Naive thymus-derived CD8-positive, alpha-beta T cell (primary cell): ENCODE results near the gene AGAP1. TPM values are rescaled to one million over a fixed set of nuclear protein-coding genes. Genes with fewer than 3 reads are reported as not detected.

Experiments used
- ATAC-seq, 2 donors: fragments of 150-1000 bp; cut with Tn5 transposase in 1 of 2; sonication (Bioruptor Pico), chemical (Tn5 transposase) in 1 of 2; 1 replicate in 1 of 2; 2 replicates in 1 of 2; pipeline ENCODE4 v1.10.0; 2021; ENCODE audit warnings: mild to moderate bottlenecking in 2 of 2, moderate library complexity in 2 of 2
- POLR2A ChIA-PET: fragments of 350-600 bp; sonication (Branson Sonifier 250); formaldehyde crosslinking; loops from one replicate; lab custom pipeline; 2021; ENCODE audit warnings: antibody characterized with exemption; lab: Charles Lee
- DNase-seq, 10 donors: peaks; one replicate each; pipeline versions ENCODE4 v3.0.0 to v3.0.0-alpha.2; 2020 to 2022
- H3K27ac Mint-ChIP-seq, 10 donors: one replicate each; pipeline ENCODE4 v1.8.0; 2020 to 2022; ENCODE audit warnings: mild to moderate bottlenecking in 10 of 10, mixed read lengths in 10 of 10, moderate library complexity in 4 of 10, inconsistent platforms in 1 of 10
- H3K27me3 Mint-ChIP-seq, 5 donors: one replicate each; pipeline ENCODE4 v1.8.0; 2021 to 2022; ENCODE audit warnings: mixed read lengths in 5 of 5
- H3K36me3 Mint-ChIP-seq, 3 donors: one replicate each; pipeline ENCODE4 v1.8.0; 2020 to 2022; ENCODE audit warnings: mixed read lengths in 3 of 3, mild to moderate bottlenecking in 2 of 3, inconsistent platforms in 1 of 3
- H3K4me1 Mint-ChIP-seq, 4 donors: one replicate each; pipeline ENCODE4 v1.8.0; 2021 to 2022; ENCODE audit warnings: mixed read lengths in 4 of 4
- H3K4me3 Mint-ChIP-seq, 10 donors: one replicate each; pipeline ENCODE4 v1.8.0; 2020 to 2022; ENCODE audit warnings: mild to moderate bottlenecking in 10 of 10, mixed read lengths in 10 of 10, moderate library complexity in 6 of 10, inconsistent platforms in 1 of 10
- H3K9me3 Mint-ChIP-seq, 9 donors: one replicate each; pipeline ENCODE4 v1.8.0; 2020 to 2022; ENCODE audit warnings: mixed read lengths in 9 of 9, mild to moderate bottlenecking in 3 of 9, inconsistent platforms in 1 of 9, moderate library complexity in 1 of 9
- polyA plus RNA-seq, 3 donors: library from polyadenylated mRNA; unstranded; fragments of 300-500 nt; fragmentation: Illumina TruSeq; gene quantifications; one replicate each; pipeline ENCODE4 v1.2.3, GENCODE V29; 2021
- total RNA-seq, 8 experiments: library from RNA in 2 of 8; stranded (reverse) in 2 of 8; gene quantifications; one replicate each; pipeline ENCODE4 v1.2.3 and lab custom pipeline; 2021 to 2026

Gene AGAP1
- total and polyA plus RNA-seq, 5 experiments from 2014 or later: 0.03 to 0.52 (median 0.29) TPM; not detected in 1

GRCh38 chr2:236167297-236168109 is 673.7 kb downstream of the AGAP1 start:
- DNase-seq: no peak
- Mint-ChIP-seq H3K36me3 (peaks cover 0 to 4% (median 0%) of the 10 kb centered on the region in 3 donors), H3K4me3 (no peak overlapping the region), H3K9me3 (no peaks in the 10 kb centered on the region), H3K4me1 (peaks cover 7 to 30% (median 17%) of the 10 kb centered on the region in 4 donors), H3K27me3 (peaks cover 32 to 64% (median 51%) of the 10 kb centered on the region in 5 donors), H3K27ac (no peak overlapping the region)
- POLR2A ChIA-PET: no interaction called here
- ATAC-seq: no peak

DNA sequence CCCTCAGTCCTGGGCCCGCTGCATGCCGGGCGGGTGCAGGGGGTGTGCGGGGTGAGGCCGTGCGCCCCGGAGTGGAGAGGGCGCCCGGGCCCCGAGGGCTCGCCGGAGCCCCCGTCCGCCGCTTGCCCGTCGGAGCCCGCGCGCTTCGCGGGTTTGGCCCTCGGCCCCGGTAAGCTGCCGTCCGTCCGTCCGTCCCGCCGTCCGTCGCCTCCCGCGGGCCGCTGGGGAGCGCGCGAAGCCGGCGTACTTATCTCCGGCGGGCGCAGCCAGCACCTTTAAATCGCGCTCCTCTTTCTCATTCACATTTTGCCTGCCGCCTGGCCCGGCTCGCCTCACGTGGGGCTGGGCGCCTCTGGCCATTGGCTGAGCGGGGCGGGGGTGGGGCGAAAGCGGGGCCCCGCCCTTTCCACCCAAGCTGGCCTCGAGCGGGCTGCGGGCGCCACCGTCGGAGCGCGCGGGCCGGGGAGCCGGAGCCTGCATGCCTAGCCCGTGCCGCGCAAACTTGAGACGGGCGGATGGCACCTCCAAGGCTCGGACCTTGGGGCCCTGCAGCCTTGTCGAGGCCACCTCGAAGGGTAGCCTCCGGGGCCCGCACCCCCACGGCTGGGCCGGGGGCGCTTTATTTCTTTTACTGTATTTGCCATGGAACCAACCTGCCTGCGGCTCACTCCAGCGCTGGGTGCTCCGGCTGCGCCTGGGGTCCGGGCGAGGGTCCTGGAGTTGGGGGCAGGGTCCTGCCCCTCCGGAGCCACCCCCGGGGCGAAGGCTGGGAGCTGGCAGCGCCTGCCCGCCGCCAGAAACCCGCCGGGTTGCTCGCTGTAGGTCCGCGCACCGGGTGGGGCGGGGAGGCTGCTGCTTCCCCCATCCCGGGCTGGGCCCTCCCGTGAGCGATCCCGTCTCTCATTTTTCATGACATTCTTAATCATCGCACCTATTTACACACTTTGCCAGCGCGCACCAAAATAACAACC is 674.6 kb downstream of the AGAP1 start, which contains the start of gene GBX2:
Gene GBX2 (minus strand): TSS at position 277 of the 971 bp plus-strand sequence. CDS start 415 bp downstream, outside the sequence.
- H3K27ac Mint-ChIP-seq: no peak within 1 kb of the TSS
- POLR2A ChIA-PET: no interaction called here
- H3K27me3 Mint-ChIP-seq: peaks cover 29 to 59% (median 48%) of the 10 kb centered on the region in 5 donors
- peaks cover 7 to 27% (median 17%) of the 10 kb centered on the region in 4 donors for H3K4me1 Mint-ChIP-seq
- no peak for ATAC-seq
- DNase-seq: no peak
- H3K4me3 Mint-ChIP-seq: peak within 1 kb of the TSS in 1 of 10 donors; percentile 20
- H3K9me3 Mint-ChIP-seq: no peaks in the 10 kb centered on the region
- peaks cover 0 to 4% (median 0%) of the 10 kb centered on the region in 3 donors for H3K36me3 Mint-ChIP-seq

- peak overlapping the region in 1 of 10 donors; percentile 20 for H3K4me3 Mint-ChIP-seq
- POLR2A ChIA-PET: no interaction called here
- ATAC-seq (no peak), DNase-seq (no peak)
- peaks cover 7 to 30% (median 18%) of the 10 kb centered on the region in 4 donors for H3K4me1 Mint-ChIP-seq
- peaks cover 36 to 68% (median 53%) of the 10 kb centered on the region in 5 donors for H3K27me3 Mint-ChIP-seq
- H3K9me3 Mint-ChIP-seq: no peaks in the 10 kb centered on the region
- H3K27ac Mint-ChIP-seq: no peak overlapping the region
- peaks cover 0 to 4% (median 0%) of the 10 kb centered on the region in 3 donors for H3K36me3 Mint-ChIP-seq
Observed at GRCh38 chr2:236169151-236169721, 675.4 kb downstream of the AGAP1 start.

DNA sequence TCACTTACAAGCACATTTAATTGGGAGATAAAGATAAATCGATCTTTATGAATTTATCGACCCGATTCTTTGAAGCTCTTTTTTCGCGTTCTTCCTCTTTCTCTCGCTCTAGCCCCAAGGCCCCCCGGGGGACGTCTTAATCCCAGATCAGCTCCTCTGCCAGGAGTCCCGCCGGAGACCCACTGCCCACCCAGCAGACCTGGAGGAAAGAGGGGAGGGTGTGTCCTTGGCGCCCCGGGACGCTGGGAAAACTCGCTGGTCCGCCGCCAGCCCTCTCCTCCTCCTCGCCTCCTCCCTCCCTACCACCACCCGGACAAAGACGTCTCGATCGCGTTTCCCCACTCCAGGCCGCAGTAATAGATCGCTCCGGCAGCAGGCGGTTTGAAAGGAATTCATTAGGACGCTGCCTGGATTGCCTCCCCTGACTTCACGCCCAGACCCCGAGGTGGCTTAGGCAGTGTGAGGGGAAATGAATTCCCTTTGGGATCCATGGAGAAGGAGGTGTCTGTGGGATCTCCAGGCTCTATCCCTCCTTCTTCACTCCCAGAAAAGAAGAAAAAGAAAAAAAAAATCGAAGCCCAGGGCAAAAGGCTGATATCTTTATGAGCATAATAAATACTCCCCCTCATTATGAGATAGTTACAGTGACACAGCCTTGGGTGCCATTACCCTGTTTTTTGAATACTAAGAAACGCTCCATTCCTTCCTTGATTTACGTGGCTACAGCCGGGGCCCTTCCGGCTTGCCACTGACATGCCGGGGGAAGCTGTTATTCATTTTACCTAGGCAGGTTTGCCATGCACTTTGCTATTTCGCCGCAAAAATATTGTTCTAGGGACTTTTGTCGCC is 676.1 kb downstream of the AGAP1 start:
- Mint-ChIP-seq H3K4me1 (peaks cover 5 to 28% (median 17%) of the 10 kb centered on the region in 4 donors), H3K4me3 (peak overlapping the region in 1 of 10 donors; percentile 23), H3K27me3 (peaks cover 37 to 71% (median 57%) of the 10 kb centered on the region in 5 donors), H3K9me3 (peaks cover 0 to 1% (median 0%) of the 10 kb centered on the region in 9 donors), H3K36me3 (peaks cover 0 to 4% (median 0%) of the 10 kb centered on the region in 3 donors), H3K27ac (peak overlapping the region in 1 of 10 donors; percentile 15)
- DNase-seq (no peak), ATAC-seq (no peak)
- POLR2A ChIA-PET: no interaction called here

GRCh38 chr2:236170590-236171165 is 676.8 kb downstream of the AGAP1 start:
- ATAC-seq (no peak), DNase-seq (no peak)
- Mint-ChIP-seq H3K4me3 (peak overlapping the region in 1 of 10 donors; percentile 23), H3K9me3 (peaks cover 0 to 1% (median 0%) of the 10 kb centered on the region in 9 donors), H3K36me3 (peaks cover 0 to 4% (median 0%) of the 10 kb centered on the region in 3 donors), H3K27ac (no peak overlapping the region), H3K27me3 (peaks cover 33 to 72% (median 55%) of the 10 kb centered on the region in 5 donors), H3K4me1 (peaks cover 5 to 28% (median 16%) of the 10 kb centered on the region in 4 donors)
- POLR2A ChIA-PET: no interaction called here

DNA sequence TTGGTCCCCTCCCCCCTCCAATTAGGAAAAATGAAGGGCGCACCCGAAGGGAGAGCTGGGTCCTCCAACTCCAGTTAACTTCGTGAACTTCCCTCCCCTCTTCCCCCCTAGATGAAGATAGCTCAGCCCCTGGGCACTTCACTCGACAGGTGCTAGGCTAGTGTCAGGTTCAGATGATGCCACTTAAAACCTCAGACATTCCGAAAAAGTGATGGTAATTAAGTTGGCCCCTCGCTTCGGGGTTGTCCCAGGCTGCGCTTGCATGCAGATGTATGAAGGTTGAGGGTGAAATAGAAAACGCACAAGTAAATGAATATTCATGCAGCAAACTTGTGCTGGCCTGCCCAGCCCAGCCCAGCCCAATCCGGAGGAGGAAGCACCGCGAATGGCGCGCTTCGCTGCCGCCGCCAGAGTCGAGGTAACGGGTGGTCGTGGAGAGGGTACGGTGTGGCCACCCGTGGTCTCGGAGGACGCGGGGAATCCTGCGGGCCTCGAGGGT is 677.4 kb downstream of the AGAP1 start:
- H3K27ac Mint-ChIP-seq: no peak overlapping the region
- H3K27me3 Mint-ChIP-seq: peaks cover 35 to 71% (median 58%) of the 10 kb centered on the region in 5 donors
- no peak for ATAC-seq
- peaks cover 5 to 24% (median 11%) of the 10 kb centered on the region in 4 donors for H3K4me1 Mint-ChIP-seq
- POLR2A ChIA-PET: no interaction called here
- peaks cover 0 to 1% (median 0%) of the 10 kb centered on the region in 9 donors for H3K9me3 Mint-ChIP-seq
- H3K36me3 Mint-ChIP-seq: peaks cover 0 to 4% (median 0%) of the 10 kb centered on the region in 3 donors
- H3K4me3 Mint-ChIP-seq: no peak overlapping the region
- DNase-seq: no peak

DNA sequence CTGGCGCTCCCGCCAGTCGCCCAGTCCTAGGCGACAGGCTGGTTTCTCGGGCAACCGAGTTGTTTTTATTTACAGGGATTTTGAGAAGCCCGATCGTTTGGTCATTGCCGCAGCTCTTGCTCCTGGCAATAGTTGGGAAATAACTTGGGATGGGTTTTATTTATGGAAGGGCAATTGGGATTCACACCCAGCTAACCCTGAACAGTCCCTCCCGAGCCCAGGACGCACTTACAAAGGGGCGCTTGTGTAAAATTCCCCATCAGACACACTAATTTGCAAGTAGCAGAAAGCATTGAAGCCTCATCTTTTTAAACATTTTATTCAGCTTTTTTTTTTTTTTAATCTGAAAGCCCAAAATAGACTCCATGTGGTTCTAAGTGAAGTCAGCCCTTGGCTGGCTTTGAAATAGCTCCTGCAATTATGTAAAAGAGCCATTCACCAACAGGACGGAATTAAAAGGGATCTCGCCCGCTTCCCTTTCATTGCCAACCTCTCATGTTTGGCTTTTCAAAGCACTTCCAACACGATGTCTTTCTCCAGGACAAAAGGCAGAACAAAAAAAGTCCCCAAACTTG is 677.9 kb downstream of the AGAP1 start:
- ATAC-seq (no peak), DNase-seq (no peak)
- POLR2A ChIA-PET: no interaction called here
- Mint-ChIP-seq H3K4me1 (peaks cover 1 to 19% (median 7%) of the 10 kb centered on the region in 4 donors), H3K9me3 (peaks cover 0 to 1% (median 0%) of the 10 kb centered on the region in 9 donors), H3K4me3 (no peak overlapping the region), H3K27me3 (peaks cover 30 to 71% (median 56%) of the 10 kb centered on the region in 5 donors), H3K27ac (no peak overlapping the region), H3K36me3 (peaks cover 0 to 4% (median 0%) of the 10 kb centered on the region in 3 donors)

DNA sequence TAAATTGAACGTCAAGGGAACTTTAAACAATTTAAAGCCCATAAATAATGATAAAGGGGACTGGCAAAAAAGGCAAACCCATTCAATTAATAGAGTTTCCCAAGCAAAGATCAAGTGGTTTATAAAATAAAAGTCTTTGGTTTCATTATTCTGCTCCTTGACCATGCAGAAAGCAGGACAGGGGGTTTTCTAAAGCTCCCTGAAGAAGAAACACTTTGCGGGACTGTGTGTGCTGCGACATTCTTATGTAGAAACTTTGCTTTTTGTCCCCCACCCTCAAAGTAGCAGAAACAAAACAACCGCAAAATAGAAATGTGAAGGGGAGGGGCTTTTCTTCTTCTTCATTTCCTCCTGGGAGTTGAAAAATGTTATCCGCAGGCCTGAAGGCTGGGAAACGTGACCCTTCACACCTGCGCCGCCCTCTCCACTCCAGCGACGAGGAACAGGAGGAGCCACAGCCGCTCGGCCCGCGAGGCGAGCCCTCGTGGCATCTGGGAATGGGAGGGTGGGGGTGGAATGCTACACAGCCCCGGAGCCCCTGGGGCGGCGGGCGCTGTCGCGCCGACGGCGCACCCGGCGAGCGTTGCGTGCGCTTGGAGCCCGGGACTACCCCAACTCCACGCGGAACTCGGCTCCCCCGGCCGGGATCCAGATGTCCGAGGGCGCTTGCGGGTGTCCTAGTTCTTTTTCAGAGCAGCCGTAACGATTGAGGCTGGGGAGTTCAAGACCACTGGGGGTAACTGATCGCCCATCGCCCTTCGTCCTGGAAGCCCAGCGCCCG is 678.6 kb downstream of the AGAP1 start:
- Mint-ChIP-seq H3K4me3 (no peak overlapping the region), H3K9me3 (peaks cover 0 to 1% (median 0%) of the 10 kb centered on the region in 9 donors), H3K27me3 (peaks cover 29 to 72% (median 57%) of the 10 kb centered on the region in 5 donors), H3K36me3 (peaks cover 0 to 4% (median 0%) of the 10 kb centered on the region in 3 donors), H3K4me1 (peaks cover 1 to 16% (median 6%) of the 10 kb centered on the region in 4 donors), H3K27ac (no peak overlapping the region)
- ATAC-seq: no peak
- POLR2A ChIA-PET: no interaction called here
- DNase-seq: no peak

GRCh38 chr2:236173036-236173728 is 679.3 kb downstream of the AGAP1 start:
- POLR2A ChIA-PET: no interaction called here
- peaks cover 1 to 17% (median 6%) of the 10 kb centered on the region in 4 donors for H3K4me1 Mint-ChIP-seq
- no peak overlapping the region for H3K27ac Mint-ChIP-seq
- no peak overlapping the region for H3K4me3 Mint-ChIP-seq
- peaks cover 30 to 77% (median 59%) of the 10 kb centered on the region in 5 donors for H3K27me3 Mint-ChIP-seq
- H3K36me3 Mint-ChIP-seq: peaks cover 0 to 4% (median 0%) of the 10 kb centered on the region in 3 donors
- DNase-seq (no peak), ATAC-seq (no peak)
- peaks cover 0 to 1% (median 0%) of the 10 kb centered on the region in 9 donors for H3K9me3 Mint-ChIP-seq
